Activated CD8-positive, alpha-beta memory T cell treated with anti-CD3 and anti-CD28 coated beads, Interleukin-2, amount 50 U/mL, for 1 hour (primary cell): Measurements from ENCODE around the gene PSORS1C2.
"Not testable (repeated sequence)": the region's sequence is repeated elsewhere in the genome, so short reads cannot be mapped to it uniquely, and the experiment has no call there.

Experiments
- DNase-seq: peaks from one replicate; pipeline ENCODE4 v3.0.0-alpha.2; 2020; ENCODE audit errors: extremely low read depth

The PSORS1C2 gene

GRCh38 chr6:31165986-31166385, 27.1 kb upstream of the PSORS1C2 start:
- no peak for DNase-seq

- DNase-seq = not testable (repeated sequence)
These were observed 26.4 kb upstream of the PSORS1C2 start for GRCh38 chr6:31165064-31165832.

GRCh38 chr6:31164475-31165063, 25.7 kb upstream of the PSORS1C2 start:
- not testable (repeated sequence) for DNase-seq

GRCh38 chr6:31163922-31164321, 25.1 kb upstream of the PSORS1C2 start:
- DNase-seq = no peak

GRCh38 chr6:31162463-31163165, 23.7 kb upstream of the PSORS1C2 start:
- no peak for DNase-seq

GRCh38 chr6:31161216-31162126, 22.6 kb upstream of the PSORS1C2 start:
- DNase-seq = no peak

GRCh38 chr6:31158863-31159855, 20.3 kb upstream of the PSORS1C2 start:
- no peak for DNase-seq

GRCh38 chr6:31158140-31158862, 19.4 kb upstream of the PSORS1C2 start, which contains the start of gene TCF19:
TSS of gene TCF19 (plus strand) at chr6:31158589. CDS start at chr6:31159470, 881 bp downstream.
- peak; percentile 99 for DNase-seq

- DNase-seq = no peak
These were observed 18.8 kb upstream of the PSORS1C2 start, which contains the start of gene CCHCR1 for GRCh38 chr6:31157513-31158139. TSS of gene CCHCR1 (minus strand) at chr6:31157802. CDS start at chr6:31157600, 202 bp downstream.

- no peak for DNase-seq
These were observed 17.8 kb upstream of the PSORS1C2 start for GRCh38 chr6:31156641-31157040.

- DNase-seq = no peak
These were observed 15.6 kb upstream of the PSORS1C2 start for GRCh38 chr6:31154436-31154835.

- no peak for DNase-seq
These were observed 13.9 kb upstream of the PSORS1C2 start for GRCh38 chr6:31152781-31153180.

- DNase-seq = no peak
These were observed 11.1 kb upstream of the PSORS1C2 start for GRCh38 chr6:31149827-31150447.

- DNase-seq = no peak
These were observed 6.5 kb upstream of the PSORS1C2 start for GRCh38 chr6:31145386-31145785.

GRCh38 chr6:31144970-31145340, 6.1 kb upstream of the PSORS1C2 start:
- no peak for DNase-seq

- no peak for DNase-seq
These were observed 5.6 kb upstream of the PSORS1C2 start for GRCh38 chr6:31144296-31144969.

- DNase-seq = no peak
These were observed 4.3 kb upstream of the PSORS1C2 start for GRCh38 chr6:31143148-31143547.

GRCh38 chr6:31142361-31142761, 3.5 kb upstream of the PSORS1C2 start:
- DNase-seq = no peak
